MM.1S (cell line): ENCODE data around the gene PLCG1.

Source experiments
- DNase-seq: peaks from one replicate; pipeline ENCODE4 v3.0.0-alpha.2; 2015
- H2AFZ ChIP-seq: fragments of 300-600 bp; sonication (generic); 2 replicates; pipeline ENCODE4 v1.6.0; 2016; ENCODE audit warnings: antibody characterized with exemption, low read length
- H3F3A ChIP-seq: fragments of 300-600 bp; sonication (generic); 2 replicates; pipeline ENCODE4 v1.6.1; 2016; ENCODE audit warnings: mild to moderate bottlenecking, antibody characterized with exemption, low read length, moderate library complexity, mixed read lengths; ENCODE audit not compliant: insufficient read depth
- H3K27ac ChIP-seq: fragments of 300-600 bp; sonication (generic); 2 replicates; pipeline ENCODE4 v1.5.1; 2016; ENCODE audit warnings: mild to moderate bottlenecking, low read length
- H3K27me3 ChIP-seq: fragments of 300-600 bp; sonication (generic); replicated peaks from 2 replicates; pipeline ENCODE4 v1.6.0; 2016; ENCODE audit warnings: low read length; ENCODE audit not compliant: insufficient read depth
- H3K36me3 ChIP-seq: fragments of 300-600 bp; sonication (generic); replicated peaks from 2 replicates; pipeline ENCODE4 v1.6.1; 2016; ENCODE audit warnings: mild to moderate bottlenecking, low read length, mixed read lengths; ENCODE audit not compliant: insufficient read depth
- H3K4me1 ChIP-seq: fragments of 300-600 bp; sonication (generic); 2 replicates; pipeline ENCODE4 v1.6.1; 2016; ENCODE audit warnings: low read length, mixed read lengths
- H3K4me2 ChIP-seq: fragments of 300-600 bp; sonication (generic); 2 replicates; pipeline ENCODE4 v1.6.0; 2016; ENCODE audit warnings: low read depth, low read length
- H3K4me3 ChIP-seq: fragments of 300-600 bp; sonication (generic); 2 replicates; pipeline ENCODE4 v1.5.1; 2016; ENCODE audit warnings: low read length, mixed read lengths
- H3K79me2 ChIP-seq: fragments of 300-600 bp; sonication (generic); 2 replicates; pipeline ENCODE4 v1.6.1; 2016; ENCODE audit warnings: mixed run types, low read length, mixed read lengths
- H3K9ac ChIP-seq: fragments of 300-600 bp; sonication (generic); 2 replicates; pipeline ENCODE4 v1.6.1; 2016; ENCODE audit warnings: low read length, mixed read lengths
- H3K9me2 ChIP-seq: fragments of 300-600 bp; sonication (generic); replicated peaks from 2 replicates; pipeline ENCODE4 v1.6.1; 2016; ENCODE audit warnings: mild to moderate bottlenecking, low read length, mixed read lengths; ENCODE audit not compliant: insufficient read depth
- H3K9me3 ChIP-seq: fragments of 300-600 bp; sonication (generic); replicated peaks from 2 replicates; pipeline ENCODE4 v1.6.1; 2016; ENCODE audit warnings: mild to moderate bottlenecking, low read length, mixed read lengths; ENCODE audit not compliant: insufficient read depth
- H4K20me1 ChIP-seq: fragments of 300-600 bp; sonication (generic); 2 replicates; pipeline ENCODE4 v1.6.1; 2016; ENCODE audit warnings: mild to moderate bottlenecking, low read length, moderate library complexity, mixed read lengths; ENCODE audit not compliant: insufficient read depth
- CTCF ChIP-seq: fragments of 300-600 bp; sonication (generic); IDR thresholded peaks from 2 replicates; pipeline ENCODE4 v1.5.1; 2016; ENCODE audit warnings: antibody characterized with exemption, low read length, mixed read lengths
- EZH2 ChIP-seq: fragments of 300-600 bp; sonication (generic); optimal IDR thresholded peaks from 2 replicates; pipeline ENCODE3; 2017; ENCODE audit warnings: low read depth, mild to moderate bottlenecking, antibody characterized with exemption, low read length, mixed read lengths
- EZH2phosphoT487 ChIP-seq: fragments of 300-600 bp; sonication (generic); IDR thresholded peaks from 2 replicates; pipeline ENCODE4 v1.6.1; 2018; ENCODE audit warnings: antibody characterized with exemption, low read length

Gene PLCG1

GRCh38 chr20:41174373-41174772 is 37.0 kb downstream of the PLCG1 start:
- no peak for TF ChIP-seq EZH2phosphoT487
- TF ChIP-seq CTCF = no peak
- no peak for TF ChIP-seq EZH2
- Histone ChIP-seq H3K9me3 (no peaks in the 10 kb centered on the region), H3K36me3 (peaks cover 8% of the 10 kb centered on the region; the same call in 1 of the 2 replicates), H3F3A (0 out of 2 replicates have a peak, but pooled peaks cover 3% of the 10 kb centered on the region), H3K79me2 (no peaks in the 10 kb centered on the region), H3K4me3 (no peak overlapping the region), H3K9me2 (no peaks in the 10 kb centered on the region), H3K27ac (no peak overlapping the region), H3K4me2 (no peak overlapping the region), H4K20me1 (no peaks in the 10 kb centered on the region), H3K9ac (no peak overlapping the region), H3K4me1 (no peaks in the 10 kb centered on the region), H2AFZ (no peak overlapping the region), H3K27me3 (no peaks in the 10 kb centered on the region)
- no peak for DNase-seq

- Histone ChIP-seq H4K20me1 (no peaks in the 10 kb centered on the region), H3K79me2 (no peaks in the 10 kb centered on the region), H3K27me3 (no peaks in the 10 kb centered on the region), H3K27ac (no peak overlapping the region), H3K4me3 (no peak overlapping the region), H3F3A (0 out of 2 replicates have a peak, but pooled peaks cover 3% of the 10 kb centered on the region), H3K9ac (no peak overlapping the region), H2AFZ (no peak overlapping the region), H3K4me1 (no peaks in the 10 kb centered on the region), H3K9me2 (no peaks in the 10 kb centered on the region), H3K4me2 (no peak overlapping the region), H3K9me3 (no peaks in the 10 kb centered on the region), H3K36me3 (peaks cover 8% of the 10 kb centered on the region; the same call in 1 of the 2 replicates)
- DNase-seq = no peak
- TF ChIP-seq EZH2 (no peak), CTCF (no peak), EZH2phosphoT487 (no peak)
These were observed 37.4 kb downstream of the PLCG1 start for GRCh38 chr20:41174782-41175181.

GRCh38 chr20:41175201-41175651 is 37.9 kb downstream of the PLCG1 start:
- Histone ChIP-seq H3K4me3 (no peak overlapping the region), H2AFZ (no peak overlapping the region), H3K36me3 (peaks cover 8% of the 10 kb centered on the region; the same call in 1 of the 2 replicates), H3K4me1 (no peaks in the 10 kb centered on the region), H3K27me3 (no peaks in the 10 kb centered on the region), H3K27ac (no peak overlapping the region), H3K9ac (no peak overlapping the region), H3K79me2 (no peaks in the 10 kb centered on the region), H3F3A (0 out of 2 replicates have a peak, but pooled peaks cover 3% of the 10 kb centered on the region), H3K9me3 (no peaks in the 10 kb centered on the region), H3K9me2 (no peaks in the 10 kb centered on the region), H4K20me1 (no peaks in the 10 kb centered on the region), H3K4me2 (no peak overlapping the region)
- DNase-seq = no peak
- TF ChIP-seq EZH2 (no peak), CTCF (no peak), EZH2phosphoT487 (no peak)
